HG03378 (cell line): Measurements from ENCODE around the gene CYP2B6.
"Not testable (repeated sequence)": the region's sequence is repeated elsewhere in the genome, so short reads cannot be mapped to it uniquely, and the experiment has no call there.

Source experiments
- ATAC-seq: cut with Tn5 transposase; IDR thresholded peaks from one replicate; pipeline ENCODE4 v1.9.1; 2021; ENCODE audit warnings: mild to moderate bottlenecking, moderate library complexity; ENCODE audit not compliant: unreplicated experiment

The CYP2B6 gene

DNA sequence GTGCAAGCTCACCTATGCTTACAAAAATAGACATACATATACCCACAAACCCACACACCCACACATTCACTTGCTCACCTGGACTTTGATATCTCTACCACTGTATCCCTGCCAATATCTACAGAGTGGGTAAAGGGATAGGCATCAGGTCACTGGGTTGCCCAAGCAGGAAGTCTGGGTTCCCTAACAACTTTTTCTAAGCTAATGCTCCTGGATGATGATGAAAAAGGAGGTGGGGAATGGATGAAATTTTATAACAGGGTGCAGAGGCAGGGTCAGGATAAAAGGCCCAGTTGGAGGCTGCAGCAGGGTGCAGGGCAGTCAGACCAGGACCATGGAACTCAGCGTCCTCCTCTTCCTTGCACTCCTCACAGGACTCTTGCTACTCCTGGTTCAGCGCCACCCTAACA, at the start of gene CYP2B6:
TSS of gene CYP2B6 (plus strand) at position 311 of the 410 bp plus-strand sequence. CDS start at position 335, 24 bp downstream.
- ATAC-seq: no peak

DNA sequence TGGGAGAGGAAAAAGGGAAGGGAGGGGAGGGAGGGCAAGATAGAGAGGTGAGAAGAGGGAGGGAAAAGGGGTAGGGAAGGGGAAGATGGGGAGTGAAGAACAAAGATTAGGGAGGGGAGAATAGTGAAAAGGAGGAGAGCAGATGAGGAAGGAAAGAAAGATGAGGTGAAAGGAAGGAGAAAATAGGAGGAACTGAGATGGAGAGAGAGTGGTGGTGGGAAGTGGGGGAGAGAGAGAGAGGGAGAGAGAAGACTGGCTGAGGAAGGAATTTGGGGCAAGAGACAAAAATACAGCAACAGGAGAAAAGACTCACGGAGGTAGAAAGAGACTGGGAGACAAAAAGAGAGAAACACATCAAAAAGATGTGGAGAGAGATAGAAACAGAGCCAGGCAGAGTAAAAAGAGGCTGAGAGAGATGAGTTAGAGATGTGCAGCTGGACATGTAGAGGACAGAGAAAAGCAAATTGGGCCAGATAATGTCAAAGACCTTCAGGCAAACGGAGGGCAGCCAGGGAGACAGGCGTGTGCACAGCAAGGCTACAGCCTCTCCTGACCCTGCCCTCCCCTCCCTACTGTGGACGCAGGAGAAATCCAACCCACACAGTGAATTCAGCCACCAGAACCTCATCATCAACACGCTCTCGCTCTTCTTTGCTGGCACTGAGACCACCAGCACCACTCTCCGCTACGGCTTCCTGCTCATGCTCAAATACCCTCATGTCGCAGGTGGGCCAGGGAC, 49.4 kb upstream of the CYP2B6 start:
- ATAC-seq: no peak

DNA sequence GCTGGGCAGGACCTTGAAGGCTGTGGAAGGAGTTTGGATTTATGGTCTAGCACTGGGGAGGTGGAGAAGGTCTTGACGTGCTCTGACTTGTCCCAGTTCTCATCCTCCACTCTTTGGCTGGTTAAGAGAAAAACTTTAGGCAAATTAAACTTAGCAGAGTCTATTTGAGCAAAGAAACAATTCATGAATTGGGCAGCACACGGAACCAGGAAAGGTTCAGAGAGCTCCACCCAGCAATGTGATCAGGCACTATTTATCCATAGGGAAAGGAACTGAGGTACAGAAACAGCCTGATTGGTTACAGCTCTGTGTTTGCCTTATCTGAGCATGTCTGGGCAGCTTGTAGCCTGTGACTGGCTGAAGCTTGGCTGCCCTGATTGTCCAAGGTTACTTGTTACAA, 45.4 kb upstream of the CYP2B6 start:
- ATAC-seq: no peak

DNA sequence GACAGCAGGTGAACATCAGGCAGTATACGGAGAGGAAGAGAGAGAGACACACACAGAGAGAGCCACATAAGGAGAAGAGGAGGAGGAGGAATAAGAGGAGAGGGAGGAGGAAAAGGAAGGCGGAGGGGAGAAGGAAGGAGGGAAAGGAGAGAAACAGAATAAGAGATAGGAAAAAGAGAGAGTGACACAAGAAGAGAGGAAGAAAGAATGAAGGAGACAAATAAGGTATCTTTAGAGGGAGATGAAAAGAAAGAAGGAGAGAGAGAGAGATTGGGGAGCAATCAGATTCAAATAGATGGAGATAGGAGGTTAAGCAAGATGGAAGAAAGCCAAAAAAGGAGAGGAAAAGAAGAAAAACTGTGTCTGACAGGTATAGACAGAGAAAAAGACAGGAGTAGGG, 44.0 kb upstream of the CYP2B6 start:
- no peak for ATAC-seq

DNA sequence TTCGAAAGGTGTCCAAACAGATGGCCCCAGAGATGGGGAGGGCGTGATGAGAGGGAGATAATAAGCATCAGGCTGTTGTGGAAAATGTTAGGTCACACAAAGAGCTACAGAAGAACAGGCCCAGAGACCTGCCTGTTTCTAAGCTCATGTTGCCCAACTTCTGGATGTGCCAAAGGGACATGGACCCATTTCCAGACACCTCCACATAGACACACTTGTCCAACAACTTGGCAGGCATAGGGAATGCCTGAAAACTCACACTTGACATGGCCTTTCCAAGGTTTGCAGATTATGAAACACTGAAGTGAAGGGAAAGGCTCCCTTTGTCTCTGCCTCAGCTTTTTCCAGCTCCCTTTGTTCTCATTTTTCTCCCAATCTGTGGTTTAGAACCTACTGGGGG, 43.5 kb upstream of the CYP2B6 start:
- no peak for ATAC-seq

DNA sequence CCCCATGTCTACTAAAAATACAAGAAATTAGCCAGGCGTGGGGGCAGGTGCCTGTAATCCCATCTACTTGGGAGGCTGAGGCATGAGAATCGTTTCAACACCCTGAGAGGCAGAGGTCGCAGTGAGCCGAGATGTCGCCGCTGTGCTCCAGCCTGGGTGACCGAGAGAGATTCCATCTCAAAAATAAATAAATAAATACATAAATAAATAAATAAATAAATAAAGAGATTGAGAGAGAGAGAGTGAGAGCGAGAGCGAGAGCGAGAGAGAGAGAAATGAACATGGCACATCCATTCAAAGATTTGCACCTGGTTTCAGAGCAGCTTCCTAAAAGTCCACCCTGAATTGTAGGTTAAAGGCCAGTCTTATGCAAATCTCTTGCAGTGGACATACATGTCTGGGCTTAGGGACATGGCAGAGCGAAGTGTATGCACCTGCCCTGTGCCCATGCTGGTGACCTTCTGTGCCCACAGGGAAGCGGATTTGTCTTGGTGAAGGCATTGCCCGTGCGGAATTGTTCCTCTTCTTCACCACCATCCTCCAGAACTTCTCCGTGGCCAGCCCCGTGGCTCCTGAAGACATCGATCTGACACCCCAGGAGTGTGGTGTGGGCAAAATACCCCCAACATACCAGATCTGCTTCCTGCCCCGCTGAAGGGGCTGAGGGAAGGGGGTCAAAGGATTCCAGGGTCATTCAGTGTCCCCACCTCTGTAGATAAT, 42.3 kb upstream of the CYP2B6 start:
- ATAC-seq: no peak

DNA sequence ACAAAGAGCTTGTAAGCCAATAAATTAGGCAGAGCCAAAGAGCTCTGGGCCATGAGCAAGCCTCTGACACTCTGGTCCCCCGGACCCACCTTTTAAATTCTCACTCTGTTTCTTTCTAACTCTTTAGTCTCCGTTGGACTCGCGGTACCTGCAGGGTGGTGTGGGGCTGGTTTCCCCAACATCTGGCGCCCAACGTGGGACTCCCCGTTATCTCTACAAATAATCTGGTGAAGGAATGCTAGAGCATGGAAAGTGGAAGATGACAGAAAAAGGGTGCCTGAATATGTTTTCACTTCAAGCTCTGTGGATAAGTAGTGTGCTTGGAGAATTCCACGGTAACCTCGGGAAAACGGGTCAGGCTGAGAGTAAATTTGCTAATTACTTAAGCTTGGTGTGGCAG, 36.5 kb upstream of the CYP2B6 start:
- no peak for ATAC-seq

DNA sequence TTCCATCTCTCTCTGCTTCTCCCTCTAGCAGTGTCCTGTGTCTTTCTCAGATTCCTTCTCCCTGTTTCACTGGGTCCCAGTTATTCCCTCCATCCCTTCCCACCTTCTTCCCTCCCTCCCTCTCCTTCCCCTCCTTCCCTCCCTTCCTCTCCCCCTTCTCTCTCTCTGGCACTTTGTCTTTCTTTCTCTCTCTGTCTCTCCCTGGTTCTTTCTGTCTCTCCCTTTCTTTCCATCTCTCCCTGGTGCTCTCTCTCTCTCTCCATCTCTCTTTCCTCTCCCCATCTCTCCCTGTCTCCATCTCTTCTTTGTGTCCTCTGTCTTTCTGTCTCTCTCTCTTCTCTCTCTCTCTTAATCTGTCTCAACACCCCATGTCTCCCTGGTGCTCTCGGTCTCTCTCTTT, 31.7 kb upstream of the CYP2B6 start:
- no peak for ATAC-seq

DNA sequence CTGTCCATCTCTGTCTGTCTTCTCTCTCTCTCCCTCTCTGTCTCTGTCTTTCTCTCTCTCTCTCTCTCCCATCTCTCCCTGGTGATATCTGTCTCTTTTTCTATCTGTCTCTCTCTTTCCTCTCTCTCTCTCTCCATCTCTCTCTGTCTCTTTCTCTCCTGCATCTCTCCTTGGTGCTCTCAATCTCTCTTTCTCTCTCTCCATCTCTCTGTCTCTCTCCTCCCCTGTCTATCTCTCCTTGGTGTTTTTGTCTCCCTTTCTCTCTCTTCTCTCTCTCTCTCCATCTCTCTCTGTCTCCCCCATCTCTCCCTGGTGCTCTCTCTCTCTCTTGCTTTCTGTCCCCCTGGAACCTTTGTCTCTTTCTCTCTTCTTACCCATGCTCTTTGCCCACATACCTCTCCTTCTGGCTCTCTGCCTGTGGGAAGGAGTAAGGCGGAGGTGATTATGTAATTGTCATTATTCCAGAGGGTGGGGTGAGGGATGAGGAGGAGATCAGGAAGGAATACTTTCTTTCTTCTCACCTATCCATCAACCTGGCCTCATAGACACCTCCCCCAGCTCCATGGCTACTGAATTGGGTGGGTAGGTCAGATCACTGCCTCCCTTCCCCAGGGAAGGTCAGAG, 30.9 kb upstream of the CYP2B6 start:
- ATAC-seq: no peak

DNA sequence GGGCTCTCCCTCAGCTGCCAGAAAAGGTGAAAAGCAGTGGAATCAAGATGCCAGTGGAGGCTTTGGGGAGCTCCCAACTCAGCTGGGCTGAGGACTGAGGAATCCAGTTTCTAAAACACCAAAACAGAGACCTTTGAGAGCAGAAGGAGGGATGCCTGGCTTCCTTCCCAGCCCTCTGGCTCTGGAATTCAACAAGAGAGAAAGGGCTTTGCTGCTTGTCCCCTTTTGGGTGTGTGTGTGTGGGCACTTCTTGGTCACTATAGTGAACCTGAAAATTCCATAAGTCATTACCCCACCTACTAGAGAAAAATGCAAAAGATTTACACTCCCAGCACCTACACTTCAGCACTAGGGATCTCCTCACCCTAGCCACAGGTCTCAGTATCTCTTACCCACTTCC, 30.3 kb upstream of the CYP2B6 start:
- no peak for ATAC-seq

DNA sequence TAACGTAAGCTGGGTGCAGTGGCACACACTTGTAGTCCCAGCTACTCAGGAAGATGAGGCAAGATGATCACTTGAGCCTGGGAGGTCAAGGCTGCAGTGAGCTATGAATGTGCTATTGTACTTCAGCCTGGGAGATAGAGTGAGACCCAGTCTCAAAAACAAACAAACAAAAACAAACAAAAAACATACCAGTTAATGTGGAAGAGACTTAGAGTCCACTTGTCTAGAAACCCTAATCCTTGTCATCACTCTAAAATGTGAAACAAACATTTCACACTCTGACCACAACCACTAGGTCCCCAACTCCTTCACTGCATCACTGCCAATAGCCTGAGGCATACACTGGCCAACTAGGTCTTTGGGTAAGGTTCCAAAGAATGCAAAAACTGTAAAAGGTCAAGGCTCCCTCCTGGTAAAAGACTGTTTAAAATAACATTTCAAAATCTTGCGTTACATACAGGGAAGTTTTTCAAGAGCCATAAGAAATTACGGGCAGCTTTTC, 28.6 kb upstream of the CYP2B6 start:
- no peak for ATAC-seq

DNA sequence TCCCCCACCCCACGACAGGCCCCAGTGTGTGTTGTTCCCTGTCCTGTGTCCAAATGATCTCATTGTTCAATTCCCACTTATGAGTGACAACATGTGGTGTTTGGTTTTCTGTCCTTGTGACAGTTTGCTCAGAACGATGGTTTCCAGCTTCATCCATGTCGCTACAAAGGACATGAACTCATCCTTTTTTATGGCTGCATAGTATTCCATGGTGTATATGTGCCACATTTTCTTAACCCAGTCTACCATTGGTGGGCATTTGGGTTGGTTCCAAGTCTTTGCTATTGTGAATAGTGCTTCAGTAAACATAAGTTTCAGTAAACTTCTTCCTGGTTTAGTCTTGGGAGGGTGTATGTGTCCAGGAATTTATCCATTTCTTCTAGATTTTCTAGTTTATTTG, 26.7 kb upstream of the CYP2B6 start:
- not testable (repeated sequence) for ATAC-seq

DNA sequence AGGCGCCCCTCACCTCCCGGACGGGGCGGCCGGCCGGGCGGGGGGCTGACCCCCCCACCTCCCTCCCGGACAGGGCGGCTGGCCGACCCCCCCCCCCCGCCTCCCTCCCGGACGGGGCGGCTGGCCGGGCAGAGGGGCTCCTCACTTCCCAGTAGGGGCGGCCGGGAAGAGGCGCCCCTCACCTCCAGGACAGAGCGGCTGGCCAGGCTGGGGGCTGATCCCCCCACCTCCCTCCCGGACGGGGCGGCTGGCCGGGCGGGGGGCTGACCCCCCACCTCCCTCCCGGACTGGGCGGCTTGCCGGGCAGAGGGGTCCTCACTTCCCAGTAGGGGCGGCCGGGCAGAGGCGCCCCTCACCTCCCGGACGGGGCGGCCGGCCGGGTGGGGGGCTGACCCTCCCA, 25.7 kb upstream of the CYP2B6 start:
- ATAC-seq: not testable (repeated sequence)

DNA sequence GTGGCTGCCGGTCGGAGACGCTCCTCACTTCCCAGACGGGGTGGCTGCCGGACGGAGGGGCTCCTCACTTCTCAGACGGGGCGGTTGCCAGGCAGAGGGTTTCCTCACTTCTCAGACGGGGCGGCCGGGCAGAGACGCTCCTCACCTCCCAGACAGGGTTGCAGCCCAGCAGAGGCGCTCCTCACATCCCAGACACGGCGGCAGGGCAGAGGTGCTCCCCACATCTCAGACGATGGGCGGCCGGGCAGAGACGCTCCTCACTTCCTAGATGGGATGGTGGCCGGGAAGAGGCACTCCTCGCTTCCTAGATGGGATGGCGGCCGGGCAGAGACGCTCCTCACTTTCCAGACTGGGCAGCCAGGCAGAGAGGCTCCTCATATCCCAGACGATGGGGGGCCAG, 24.5 kb upstream of the CYP2B6 start:
- ATAC-seq: not testable (repeated sequence)

DNA sequence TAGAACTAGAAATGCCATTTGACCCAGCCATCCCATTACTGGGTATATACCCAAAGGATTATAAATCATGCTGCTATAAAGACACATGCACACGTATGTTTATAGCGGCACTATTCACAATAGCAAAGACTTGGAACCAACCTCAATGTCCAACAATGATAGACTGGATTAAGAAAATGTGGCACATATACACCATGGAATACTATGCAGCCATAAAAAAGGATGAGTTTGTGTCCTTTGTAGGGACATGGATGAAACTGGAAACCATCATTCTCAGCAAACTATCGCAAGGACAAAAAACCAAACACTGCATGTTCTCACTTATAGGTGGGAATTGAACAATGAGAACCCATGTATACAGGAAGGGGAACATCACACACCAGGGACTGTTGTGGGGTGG, 23.0 kb upstream of the CYP2B6 start:
- ATAC-seq: not testable (repeated sequence)

DNA sequence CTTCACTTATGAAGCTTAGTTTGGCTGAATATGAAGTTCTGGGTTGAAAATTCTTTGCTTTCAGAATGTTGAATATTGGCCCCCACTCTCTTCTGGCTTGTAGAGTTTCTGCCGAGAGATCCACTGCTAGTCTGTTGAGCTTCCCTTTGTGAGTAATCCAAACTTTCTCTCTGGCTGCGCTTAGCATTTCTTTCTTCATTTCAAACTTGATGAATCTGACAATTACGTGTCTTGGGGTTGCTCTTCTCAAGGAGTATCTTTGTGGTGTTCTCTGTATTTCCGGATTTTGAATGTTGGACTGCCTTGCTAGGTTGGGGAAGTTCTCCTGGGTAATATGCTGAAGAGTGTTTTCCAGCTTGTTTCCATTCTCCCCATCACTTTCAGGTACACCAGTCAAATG, 21.4 kb upstream of the CYP2B6 start:
- not testable (repeated sequence) for ATAC-seq

DNA sequence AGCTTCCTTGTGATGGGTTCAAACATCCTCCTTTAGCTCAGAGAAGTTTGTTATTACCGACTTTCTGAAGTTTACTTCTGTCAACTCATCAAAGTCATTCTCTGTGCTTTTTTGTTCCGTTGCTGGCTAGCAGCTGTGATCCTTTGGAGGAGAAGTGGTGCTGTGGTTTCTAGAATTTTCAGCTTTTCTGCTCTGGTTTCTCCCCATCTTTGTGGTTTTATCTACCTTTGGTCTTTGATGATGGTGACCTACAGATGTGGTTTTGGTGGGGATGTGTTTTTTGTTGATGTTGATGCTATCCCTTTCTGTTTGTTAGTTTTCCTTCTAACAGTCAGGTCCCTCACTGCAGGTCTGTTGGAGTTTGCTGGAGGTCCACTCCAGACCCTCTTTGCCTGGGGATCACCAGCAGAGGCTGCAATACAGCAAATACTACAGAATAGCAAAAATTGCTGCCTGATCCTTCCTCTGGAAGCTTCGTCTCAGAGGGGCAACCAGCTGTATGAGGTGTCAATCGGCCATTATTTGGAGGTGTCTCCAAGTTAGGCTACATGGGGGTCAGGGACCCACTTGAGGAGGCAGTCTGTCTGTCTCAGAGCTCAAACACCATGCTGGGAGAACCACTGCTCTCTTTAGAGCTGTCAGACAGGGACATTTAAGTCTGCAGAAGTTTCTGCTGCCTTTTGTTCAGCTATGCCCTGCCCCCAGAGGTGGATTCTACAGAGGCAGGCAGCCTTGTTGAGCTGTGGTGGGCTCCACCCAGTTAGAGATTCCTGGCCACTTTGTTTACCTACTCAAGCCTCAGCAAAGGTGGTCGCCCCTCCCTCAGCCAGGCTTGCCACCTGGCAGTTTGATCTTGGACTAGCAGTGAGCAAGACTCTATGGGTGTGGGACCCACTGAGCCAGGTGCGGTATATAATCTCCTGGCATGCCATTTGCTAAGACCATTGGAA, 20.4 kb upstream of the CYP2B6 start:
- not testable (repeated sequence) for ATAC-seq

DNA sequence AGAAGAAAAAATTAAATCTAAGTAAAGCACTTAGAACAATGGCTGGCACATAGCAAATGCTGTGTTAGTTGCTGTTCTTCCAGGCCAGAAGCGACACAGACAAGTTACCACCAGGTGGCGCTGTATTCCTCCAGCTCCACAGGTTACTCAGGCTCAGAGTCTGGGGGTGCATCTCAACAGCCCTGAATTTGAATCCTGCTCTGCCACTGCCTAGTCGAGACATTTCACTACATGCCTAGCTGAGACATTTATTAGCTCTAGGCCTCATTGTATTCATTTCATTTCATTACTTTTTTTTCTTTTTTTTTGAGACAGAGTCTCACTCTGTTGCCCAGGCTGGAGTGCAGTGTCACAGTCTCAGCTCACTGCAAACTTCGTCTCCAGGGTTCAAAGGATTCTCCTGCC, 16.4 kb upstream of the CYP2B6 start:
- ATAC-seq: no peak

DNA sequence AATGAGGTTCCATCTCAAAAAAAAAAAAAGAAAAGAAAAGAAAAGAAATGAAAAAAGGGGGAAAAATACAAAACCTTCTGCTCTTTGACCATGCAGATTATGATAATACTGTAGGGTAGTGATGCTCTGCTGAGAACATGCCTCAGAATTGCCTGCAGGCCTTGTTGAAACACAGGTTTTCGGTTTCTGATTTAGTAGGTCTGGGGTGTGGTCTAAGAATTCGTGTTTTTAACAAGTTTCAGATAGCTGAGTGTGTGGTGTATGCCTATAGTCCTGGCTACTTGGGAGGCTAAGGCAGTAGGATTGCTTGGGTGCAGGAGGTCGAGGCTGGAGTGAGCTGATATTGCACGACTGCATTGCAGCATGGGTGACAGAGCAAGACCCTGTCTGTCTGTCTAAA, 14.9 kb upstream of the CYP2B6 start:
- ATAC-seq: no peak

DNA sequence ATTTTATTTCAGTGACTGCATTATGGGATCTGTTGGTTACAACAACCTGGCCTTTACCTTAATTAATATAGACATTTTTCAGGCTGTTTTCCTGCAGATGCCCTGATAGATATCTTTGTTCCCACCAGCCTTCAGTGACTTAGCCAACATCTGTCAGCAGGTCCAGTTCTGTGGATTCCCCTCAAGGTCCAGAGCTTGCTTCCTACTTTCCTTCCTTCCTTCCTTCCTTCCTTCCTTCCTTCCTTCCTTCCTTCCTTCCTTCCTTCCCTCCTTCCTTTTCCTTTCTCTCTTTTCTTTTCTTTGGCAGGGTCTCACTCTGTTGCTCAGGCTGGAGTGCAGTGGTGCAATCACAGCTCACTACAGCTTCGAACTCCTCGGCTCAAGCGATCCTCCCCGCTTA, 14.4 kb upstream of the CYP2B6 start:
- ATAC-seq: no peak

DNA sequence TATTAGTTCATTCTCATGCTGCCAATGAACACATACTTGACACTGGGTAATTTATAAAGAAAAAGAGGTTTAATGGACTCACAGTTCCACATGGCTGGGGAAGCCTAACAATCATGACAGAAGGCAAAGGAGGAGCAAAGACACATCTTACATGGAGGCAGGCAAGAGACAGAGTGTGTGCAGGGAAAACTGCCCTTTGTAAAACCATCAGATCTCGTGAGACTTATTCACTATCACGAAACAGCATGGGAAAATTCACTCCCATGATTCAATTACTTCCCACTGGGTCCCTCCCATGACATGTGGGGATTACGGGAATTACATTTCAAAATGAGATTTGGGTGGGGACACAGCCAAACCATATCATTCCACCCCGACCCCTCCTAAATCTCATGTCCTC, 11.3 kb upstream of the CYP2B6 start:
- ATAC-seq: not testable (repeated sequence)
